ENCODE results near the gene AMMECR1L.
"Not testable (repeated sequence)": the region's sequence is repeated elsewhere in the genome, so short reads cannot be mapped to it uniquely, and the experiment has no call there.

- TF ChIP-seq SUZ12 (IDR thresholded peaks at IDR 0.05; ENCODE audit: extremely low read depth, insufficient read depth, insufficient read length); YY1 (IDR thresholded peaks at IDR 0.05; ENCODE audit: insufficient read depth, insufficient read length): not testable (repeated sequence)
Observed at GRCh38 chr2:127886593-127886935, 808 bp upstream of the AMMECR1L start.

Measured in NT2/D1 (cell line).